ENCODE measurements around the gene MLKL.
A peak's percentile ranks its signal among the peaks of the same experiment; 100 is the strongest.

The MLKL gene

DNA sequence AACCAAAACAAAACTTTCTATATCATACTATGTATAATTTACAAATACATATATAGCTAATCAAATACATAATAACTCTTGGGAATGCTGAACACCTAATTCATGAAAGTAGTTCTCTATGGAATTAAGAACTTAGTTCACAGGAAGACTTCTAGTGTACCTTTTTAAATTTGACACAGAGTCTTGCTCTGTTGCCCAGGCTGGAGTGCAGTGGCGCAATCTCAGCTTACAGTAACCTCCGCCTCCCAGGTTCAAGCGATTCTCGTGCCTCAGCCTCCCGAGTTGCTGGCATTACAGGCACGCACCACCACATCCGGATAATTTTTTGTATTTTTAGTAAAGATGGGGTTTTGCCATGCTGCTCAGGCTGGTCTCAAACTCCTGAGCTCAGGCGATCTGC lies 58.7 kb downstream of the MLKL start:
- TF ChIP-seq, protein P1, sequence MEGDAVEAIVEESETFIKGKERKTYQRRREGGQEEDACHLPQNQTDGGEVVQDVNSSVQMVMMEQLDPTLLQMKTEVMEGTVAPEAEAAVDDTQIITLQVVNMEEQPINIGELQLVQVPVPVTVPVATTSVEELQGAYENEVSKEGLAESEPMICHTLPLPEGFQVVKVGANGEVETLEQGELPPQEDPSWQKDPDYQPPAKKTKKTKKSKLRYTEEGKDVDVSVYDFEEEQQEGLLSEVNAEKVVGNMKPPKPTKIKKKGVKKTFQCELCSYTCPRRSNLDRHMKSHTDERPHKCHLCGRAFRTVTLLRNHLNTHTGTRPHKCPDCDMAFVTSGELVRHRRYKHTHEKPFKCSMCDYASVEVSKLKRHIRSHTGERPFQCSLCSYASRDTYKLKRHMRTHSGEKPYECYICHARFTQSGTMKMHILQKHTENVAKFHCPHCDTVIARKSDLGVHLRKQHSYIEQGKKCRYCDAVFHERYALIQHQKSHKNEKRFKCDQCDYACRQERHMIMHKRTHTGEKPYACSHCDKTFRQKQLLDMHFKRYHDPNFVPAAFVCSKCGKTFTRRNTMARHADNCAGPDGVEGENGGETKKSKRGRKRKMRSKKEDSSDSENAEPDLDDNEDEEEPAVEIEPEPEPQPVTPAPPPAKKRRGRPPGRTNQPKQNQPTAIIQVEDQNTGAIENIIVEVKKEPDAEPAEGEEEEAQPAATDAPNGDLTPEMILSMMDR (IDR thresholded peaks at IDR 0.05; ENCODE audit: extremely low read depth, missing control alignments) = no peak
- DNase-seq (ENCODE audit: low spot score) = no peak

DNA sequence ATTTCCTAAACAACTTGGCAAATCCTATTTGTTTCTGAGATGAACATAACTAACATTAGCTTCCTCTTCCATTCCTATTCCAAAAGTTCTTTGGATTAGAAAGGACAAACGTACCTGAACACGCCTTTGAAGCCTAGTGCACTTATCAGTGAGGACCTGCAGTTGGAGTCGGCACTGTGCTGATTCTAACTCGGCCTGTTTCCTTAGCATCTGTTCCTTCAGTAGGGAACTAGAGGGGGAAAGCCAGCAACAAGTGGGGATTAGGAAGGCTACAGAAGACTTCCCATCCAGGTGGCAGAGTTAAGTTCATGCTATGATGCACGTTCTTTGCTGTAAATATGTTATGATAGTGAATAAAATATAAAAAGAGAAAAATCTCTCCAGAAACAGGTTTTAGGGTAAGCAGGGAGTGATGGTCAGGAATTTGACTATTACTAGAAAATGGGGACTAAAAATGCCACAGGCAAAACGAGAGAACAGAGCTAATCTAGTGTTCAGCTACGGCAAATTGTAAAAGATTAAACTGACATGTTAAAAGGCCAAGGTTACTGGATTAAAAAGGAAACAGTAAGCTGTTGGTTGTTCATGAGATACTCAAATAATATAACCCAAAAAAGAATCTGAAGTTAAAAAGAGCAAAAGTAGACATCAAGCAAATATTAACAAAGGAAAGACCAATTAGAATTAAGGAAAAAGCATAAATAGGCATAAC lies 62.8 kb downstream of the MLKL start:
- TF ChIP-seq, protein P1 (IDR thresholded peaks at IDR 0.05; ENCODE audit: extremely low read depth, missing control alignments) = no peak
- no peak for DNase-seq (ENCODE audit: low spot score)

DNA sequence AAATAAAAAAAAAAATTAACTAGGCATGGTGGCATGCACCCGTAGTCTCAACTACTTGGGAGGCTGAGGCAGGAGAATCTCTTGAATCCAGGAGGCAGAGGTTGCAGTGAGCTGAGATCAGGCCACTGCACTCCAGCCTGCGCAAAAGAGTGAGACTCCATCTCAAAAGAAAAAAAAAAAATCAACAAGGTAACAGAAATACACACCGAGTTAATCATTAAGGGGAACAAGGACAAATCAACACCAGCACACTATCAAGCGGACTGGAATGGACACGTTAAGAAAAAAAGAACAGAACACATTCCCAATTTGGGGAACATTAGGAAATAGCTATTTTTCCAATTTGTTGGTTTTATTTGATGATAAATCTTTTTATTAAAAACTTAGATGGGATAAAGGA lies 65.4 kb downstream of the MLKL start:
- DNase-seq (ENCODE audit: low spot score) = no peak
- TF ChIP-seq, protein P1 (IDR thresholded peaks at IDR 0.05; ENCODE audit: extremely low read depth, missing control alignments) = no peak

DNA sequence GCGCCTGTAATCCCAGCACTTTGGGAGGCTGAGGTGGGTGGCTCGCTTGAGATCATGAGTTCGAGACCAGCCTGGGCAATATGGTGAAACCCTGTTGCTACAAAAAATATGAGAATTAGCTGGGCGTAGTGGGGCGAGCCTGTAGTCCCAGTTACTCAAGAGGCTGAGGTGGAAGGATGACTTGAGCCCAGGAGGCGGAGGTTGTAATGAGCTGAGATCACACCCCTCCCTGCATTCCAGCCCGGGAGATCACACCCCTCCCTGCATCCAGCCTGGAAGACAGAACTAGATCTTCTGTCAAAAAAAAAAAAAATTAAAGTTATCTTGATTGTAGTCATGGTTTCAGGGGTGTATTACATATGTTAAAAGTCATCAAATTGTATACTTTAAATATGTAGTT lies 67.0 kb downstream of the MLKL start:
- DNase-seq (ENCODE audit: low spot score) = no peak
- TF ChIP-seq, protein P1 (IDR thresholded peaks at IDR 0.05; ENCODE audit: extremely low read depth, missing control alignments) = no peak

DNA sequence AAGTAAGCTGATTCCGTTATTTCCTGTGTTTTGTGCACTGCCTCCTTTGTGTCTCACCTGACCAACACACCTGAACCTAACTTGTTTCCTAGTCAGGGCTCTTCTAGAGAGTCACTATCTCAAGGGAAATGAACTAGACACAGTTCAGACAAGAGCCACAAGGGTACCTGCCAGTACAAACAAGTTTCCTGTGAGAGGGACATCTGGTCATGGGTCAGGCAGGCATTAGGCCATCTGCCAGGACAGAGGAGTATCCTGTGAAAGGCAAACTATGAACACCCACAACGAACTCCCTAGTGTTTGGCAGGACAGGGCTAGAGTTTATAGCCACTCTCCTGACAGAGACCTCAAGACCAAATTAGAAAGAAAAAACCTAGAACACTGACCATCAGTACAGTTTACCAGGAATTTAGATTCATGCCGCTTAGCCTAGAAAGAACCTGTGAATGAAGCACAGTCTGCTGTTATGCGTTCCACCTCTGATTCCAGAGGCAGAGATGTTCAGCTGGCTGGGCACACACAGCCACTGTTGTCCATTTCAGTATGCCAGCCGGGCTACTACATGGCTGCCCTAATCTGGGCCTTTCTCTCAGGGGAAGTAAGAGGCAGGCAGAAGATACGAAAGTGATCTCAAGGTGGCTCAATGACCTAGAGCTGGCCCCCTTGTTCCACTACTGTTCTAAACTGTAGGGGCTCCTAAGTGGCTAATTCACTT lies 73.0 kb downstream of the MLKL start:
- no peak for DNase-seq (ENCODE audit: low spot score)
- TF ChIP-seq, protein P1 (IDR thresholded peaks at IDR 0.05; ENCODE audit: extremely low read depth, missing control alignments) = no peak

DNA sequence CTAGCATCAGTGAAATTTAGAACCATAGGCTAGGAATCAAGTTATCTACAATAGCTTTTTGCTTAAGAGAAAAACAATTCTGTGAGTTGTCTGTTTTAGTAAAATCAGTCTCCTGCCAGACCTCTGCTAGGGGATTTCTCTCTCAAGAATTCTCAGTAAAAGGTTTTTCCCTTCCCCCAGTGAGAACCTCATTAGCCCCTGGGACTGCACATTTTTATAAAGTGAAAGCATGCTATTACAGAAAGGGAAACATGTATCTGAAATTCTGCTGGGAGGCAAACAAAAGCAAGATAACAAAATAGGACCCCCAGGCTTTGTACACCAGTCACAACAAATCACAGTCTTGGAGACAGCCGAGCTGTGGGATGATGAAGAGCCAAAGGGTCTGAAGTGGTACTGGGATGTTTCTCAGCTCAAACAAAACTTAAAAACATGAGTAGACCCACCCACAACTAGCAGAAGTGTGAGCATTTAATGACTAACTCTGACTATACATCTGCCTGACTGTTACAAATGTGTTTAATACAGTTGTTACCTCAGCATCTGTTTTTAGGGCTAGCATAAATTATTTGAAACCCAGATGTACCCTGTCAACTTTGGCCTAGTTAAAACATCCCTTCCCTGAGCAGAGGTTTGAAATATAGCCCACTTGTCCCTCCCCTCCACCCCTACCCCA lies 73.8 kb downstream of the MLKL start:
- TF ChIP-seq, protein P1 (IDR thresholded peaks at IDR 0.05; ENCODE audit: extremely low read depth, missing control alignments) = no peak
- DNase-seq (ENCODE audit: low spot score) = peak; percentile 51

Data from GM20000 (cell line).